ENCODE measurements around the gene ZNF664.

- TF ChIP-seq THAP7 (CRISPR knock-in tag; IDR thresholded peaks at IDR 0.05) (no peak), ATF7 (IDR thresholded peaks at IDR 0.05) (no peak), ZNF184 (CRISPR knock-in tag; IDR thresholded peaks at IDR 0.05) (no peak), CEBPB (tag; IDR thresholded peaks at IDR 0.05) (no peak), DPF2 (IDR thresholded peaks at IDR 0.05) (no peak), CTCF (IDR thresholded peaks at IDR 0.05 in 2 of 3, conservative IDR thresholded peaks at IDR 0.05 in 1 of 3; ENCODE audit: insufficient read depth in 2 of 3, low read depth in 1 of 3, low read length in 3 of 3) (no peak), POLR2A (conservative IDR thresholded peaks at IDR 0.05) (no peak), TARDBP (IDR thresholded peaks at IDR 0.05) (no peak), CREM (IDR thresholded peaks at IDR 0.05; ENCODE audit: low read depth) (no peak), E2F3 (CRISPR knock-in tag; IDR thresholded peaks at IDR 0.05) (no peak), MTA1 (IDR thresholded peaks at IDR 0.05; ENCODE audit: borderline replicate concordance) (no peak), ZBTB8A (IDR thresholded peaks at IDR 0.05; ENCODE audit: partially characterized antibody) (no peak), CBFB (CRISPR knock-in tag; IDR thresholded peaks at IDR 0.05) (no peak)
These were observed 10.5 kb upstream of the ZNF664 start for GRCh38 chr12:123962513-123962912.
